Cardiac muscle cell (in vitro differentiated cells and primary cell): ENCODE results near the gene AKAP1. TPM values are rescaled to one million over a fixed set of nuclear protein-coding genes. Genes with fewer than 3 reads are reported as not detected.

ENCODE experiments used
- DNase-seq, 2 donors: peaks; one replicate each; pipeline versions ENCODE4 v3.0.0 to v3.0.0-alpha.2; 2010 to 2017; ENCODE audit warnings: low read depth in 1 of 2, low spot score in 1 of 2
- H3K27ac ChIP-seq: fragments of 200-600 bp; sonication (generic); 2 replicates; pipeline ENCODE4 v1.5.1; 2016
- H3K27me3 ChIP-seq: fragments of 200-600 bp; sonication (generic); 2 replicates; pipeline ENCODE4 v1.6.0; 2016; ENCODE audit warnings: control low read depth
- H3K36me3 ChIP-seq: fragments of 200-600 bp; sonication (generic); 2 replicates; pipeline ENCODE4 v1.5.1; 2016; ENCODE audit warnings: control low read depth
- H3K4me1 ChIP-seq: fragments of 200-600 bp; sonication (generic); 2 replicates; pipeline ENCODE4 v1.8.1; 2017; ENCODE audit warnings: low read depth, mild to moderate bottlenecking, mixed run types
- H3K4me3 ChIP-seq: fragments of 200-600 bp; sonication (generic); 2 replicates; pipeline ENCODE4 v1.5.1; 2016; ENCODE audit warnings: mild to moderate bottlenecking
- H3K9me3 ChIP-seq: fragments of 200-600 bp; sonication (generic); 2 replicates; pipeline ENCODE4 v1.5.1; 2017; ENCODE audit warnings: low read depth, mild to moderate bottlenecking, control low read depth
- polyA plus RNA-seq: library from polyadenylated mRNA; unstranded; fragments of >200 nt; fragmentation: Nextera tagmentation; extraction: Ambion mirVana; gene quantifications from 2 replicates; pipeline ENCODE4 v1.2.1, GENCODE V29; 2016
- total RNA-seq: library from RNA; depleted of rRNA; stranded (reverse); fragments of >200 nt; gene quantifications from 2 replicates; pipeline ENCODE4 v1.2.3, GENCODE V29; 2016
- TF ChIP-seq, protein P1 (sequence below): IDR thresholded peaks from 2 replicates; pipeline ENCODE4 v1.5.1; 2012; ENCODE audit warnings: low read depth, mild to moderate bottlenecking, low read length

Gene AKAP1
- total and polyA plus RNA-seq, 2 experiments from 2014 or later = 35.3 to 81.4 TPM

DNA sequence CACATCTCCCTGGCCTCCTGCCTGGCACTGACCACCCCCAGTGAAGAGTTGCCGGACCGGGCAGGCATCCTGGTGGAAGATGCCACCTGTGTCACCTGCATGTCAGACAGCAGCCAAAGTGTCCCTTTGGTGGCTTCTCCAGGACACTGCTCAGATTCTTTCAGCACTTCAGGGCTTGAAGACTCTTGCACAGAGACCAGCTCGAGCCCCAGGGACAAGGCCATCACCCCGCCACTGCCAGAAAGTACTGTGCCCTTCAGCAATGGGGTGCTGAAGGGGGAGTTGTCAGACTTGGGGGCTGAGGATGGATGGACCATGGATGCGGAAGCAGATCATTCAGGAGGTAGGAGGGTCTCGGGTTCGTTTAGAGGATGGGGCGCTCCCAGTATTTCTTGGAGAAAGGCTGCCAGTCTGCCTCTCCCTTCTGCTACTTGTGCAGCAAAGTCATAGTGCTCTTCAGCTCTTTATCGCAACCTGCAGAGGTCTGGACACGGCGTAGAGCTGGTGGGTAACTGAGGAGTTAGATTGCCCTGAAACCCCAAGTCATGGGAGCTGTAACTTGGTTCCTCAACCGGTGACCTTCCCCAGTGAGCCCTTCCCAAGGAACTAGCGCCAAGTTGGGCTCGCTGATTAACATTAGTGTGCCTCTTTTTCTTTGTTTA lies 21.9 kb downstream of the AKAP1 start:
- no peak for DNase-seq
- Histone ChIP-seq H3K4me1 (peaks cover 46% of the 10 kb centered on the region), H3K27me3 (no peaks in the 10 kb centered on the region), H3K36me3 (no peaks in the 10 kb centered on the region), H3K27ac (peak overlapping the region; percentile 50), H3K9me3 (no peaks in the 10 kb centered on the region), H3K4me3 (no peak overlapping the region)
- TF ChIP-seq, protein P1, sequence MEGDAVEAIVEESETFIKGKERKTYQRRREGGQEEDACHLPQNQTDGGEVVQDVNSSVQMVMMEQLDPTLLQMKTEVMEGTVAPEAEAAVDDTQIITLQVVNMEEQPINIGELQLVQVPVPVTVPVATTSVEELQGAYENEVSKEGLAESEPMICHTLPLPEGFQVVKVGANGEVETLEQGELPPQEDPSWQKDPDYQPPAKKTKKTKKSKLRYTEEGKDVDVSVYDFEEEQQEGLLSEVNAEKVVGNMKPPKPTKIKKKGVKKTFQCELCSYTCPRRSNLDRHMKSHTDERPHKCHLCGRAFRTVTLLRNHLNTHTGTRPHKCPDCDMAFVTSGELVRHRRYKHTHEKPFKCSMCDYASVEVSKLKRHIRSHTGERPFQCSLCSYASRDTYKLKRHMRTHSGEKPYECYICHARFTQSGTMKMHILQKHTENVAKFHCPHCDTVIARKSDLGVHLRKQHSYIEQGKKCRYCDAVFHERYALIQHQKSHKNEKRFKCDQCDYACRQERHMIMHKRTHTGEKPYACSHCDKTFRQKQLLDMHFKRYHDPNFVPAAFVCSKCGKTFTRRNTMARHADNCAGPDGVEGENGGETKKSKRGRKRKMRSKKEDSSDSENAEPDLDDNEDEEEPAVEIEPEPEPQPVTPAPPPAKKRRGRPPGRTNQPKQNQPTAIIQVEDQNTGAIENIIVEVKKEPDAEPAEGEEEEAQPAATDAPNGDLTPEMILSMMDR = no peak

DNA sequence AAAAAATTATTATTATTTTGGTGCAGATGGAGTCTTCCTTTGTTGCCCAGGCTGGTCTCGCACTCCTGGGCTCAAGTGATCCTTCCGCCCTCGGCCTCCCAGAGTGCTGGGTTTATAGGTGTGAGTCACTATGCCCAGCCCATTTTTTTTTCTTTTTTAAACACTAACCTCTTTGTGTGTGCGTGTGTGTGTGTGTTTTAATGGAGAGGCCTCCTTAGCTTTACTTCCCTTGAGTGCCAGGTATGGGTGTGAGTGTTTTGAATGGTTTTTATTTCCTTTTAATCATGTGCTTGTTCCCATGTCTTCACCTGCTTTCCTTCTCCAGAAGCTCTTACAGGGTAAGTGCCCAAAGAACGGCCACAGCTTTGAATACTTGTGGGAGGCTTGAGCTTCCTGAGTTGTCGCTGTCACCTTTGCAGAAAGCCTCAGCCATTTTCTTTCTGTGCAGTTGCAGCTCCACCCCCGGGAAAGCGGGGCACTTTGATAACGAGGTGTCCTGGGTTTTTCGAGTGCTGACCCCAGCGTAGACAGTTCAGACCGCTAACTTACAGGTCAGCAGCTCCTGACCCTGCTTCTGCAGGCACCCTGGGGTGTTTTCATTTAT lies 22.6 kb downstream of the AKAP1 start:
- Histone ChIP-seq H3K4me1 (peaks cover 46% of the 10 kb centered on the region), H3K27me3 (no peaks in the 10 kb centered on the region), H3K36me3 (peaks cover 2% of the 10 kb centered on the region), H3K27ac (peak overlapping the region; percentile 50), H3K9me3 (no peaks in the 10 kb centered on the region), H3K4me3 (no peak overlapping the region)
- TF ChIP-seq, protein P1 = no peak
- peak in 1 of 2 donors; percentile 49 for DNase-seq

DNA sequence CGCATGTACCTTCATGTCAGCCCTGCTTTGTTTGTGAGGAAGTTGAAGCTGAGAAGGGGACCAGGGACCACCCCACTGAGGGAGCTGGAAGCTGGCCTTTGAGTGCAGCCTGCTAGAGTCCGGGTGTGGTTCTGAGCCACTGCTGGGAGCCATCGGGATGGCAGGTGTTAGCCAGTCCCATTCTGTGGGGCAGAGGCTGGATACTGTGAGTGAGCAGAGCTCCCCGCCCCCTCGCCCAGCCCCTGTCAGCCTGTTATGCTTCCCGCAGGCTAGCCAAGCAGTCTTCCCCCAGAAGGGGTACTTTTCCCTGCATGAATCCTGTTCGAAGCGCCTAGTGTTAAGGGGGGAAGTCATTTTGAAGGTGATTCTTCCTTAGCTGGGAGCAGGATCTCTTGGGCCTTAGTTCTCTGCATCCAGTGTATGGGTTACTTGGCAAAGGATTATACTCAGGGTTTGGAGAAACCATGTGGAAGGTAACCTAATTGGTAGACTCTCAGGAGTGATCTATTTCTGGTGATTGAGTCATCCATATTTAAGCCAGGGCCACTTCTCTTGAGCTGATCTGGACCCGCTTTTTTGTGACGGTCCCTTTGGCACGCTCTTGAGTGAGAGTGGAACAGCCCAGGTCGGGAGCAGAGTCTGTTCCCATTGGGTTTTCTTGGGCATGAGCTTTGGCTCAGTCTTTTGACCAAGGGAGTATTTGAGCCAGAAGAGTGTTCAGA lies 23.8 kb downstream of the AKAP1 start:
- TF ChIP-seq, protein P1 = no peak
- Histone ChIP-seq H3K9me3 (no peaks in the 10 kb centered on the region), H3K27me3 (no peaks in the 10 kb centered on the region), H3K27ac (no peak overlapping the region), H3K4me1 (peaks cover 46% of the 10 kb centered on the region), H3K36me3 (peaks cover 2% of the 10 kb centered on the region), H3K4me3 (no peak overlapping the region)
- no peak for DNase-seq

DNA sequence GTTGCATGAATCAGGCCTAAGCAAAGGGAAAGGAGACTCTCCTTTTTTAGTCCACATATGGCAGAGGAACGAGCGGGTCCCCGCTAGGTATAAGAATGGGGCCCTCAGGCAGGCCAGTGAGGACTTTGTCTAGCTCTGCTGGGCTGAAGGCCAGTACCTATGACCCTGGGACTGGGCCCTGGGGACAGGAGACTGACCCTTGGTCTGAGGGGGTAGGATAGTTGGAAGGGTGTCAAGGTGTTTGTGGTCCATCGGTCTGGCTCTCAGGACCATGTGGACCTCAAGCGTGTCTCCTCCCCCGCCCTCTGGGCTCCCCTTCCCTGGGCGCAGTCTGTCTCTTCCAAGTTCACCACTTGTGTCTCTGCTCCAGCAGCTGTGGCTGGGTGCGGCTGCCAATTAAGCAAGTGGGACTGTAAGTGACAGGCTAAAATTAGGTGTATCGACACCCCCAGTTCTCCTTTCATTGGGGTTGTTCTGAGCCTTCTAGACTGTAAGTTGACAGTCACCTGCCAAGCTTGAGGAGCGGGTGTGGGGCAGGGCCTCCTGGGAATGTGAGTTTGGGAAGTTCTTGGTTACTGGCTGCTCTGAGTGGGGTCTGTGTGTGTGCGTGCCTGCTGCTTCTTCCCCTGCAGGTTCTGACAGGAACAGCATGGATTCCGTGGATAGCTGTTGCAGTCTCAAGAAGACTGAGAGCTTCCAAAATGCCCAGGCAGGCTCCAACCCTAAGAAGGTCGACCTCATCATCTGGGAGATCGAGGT lies 24.5 kb downstream of the AKAP1 start:
- no peak overlapping the region for H3K4me3 ChIP-seq
- H3K4me1 ChIP-seq = peaks cover 46% of the 10 kb centered on the region
- no peaks in the 10 kb centered on the region for H3K9me3 ChIP-seq
- H3K36me3 ChIP-seq = peaks cover 5% of the 10 kb centered on the region
- DNase-seq = peak; percentile 29 to 40
- TF ChIP-seq, protein P1 = peak; percentile 15
- no peaks in the 10 kb centered on the region for H3K27me3 ChIP-seq
- no peak overlapping the region for H3K27ac ChIP-seq

DNA sequence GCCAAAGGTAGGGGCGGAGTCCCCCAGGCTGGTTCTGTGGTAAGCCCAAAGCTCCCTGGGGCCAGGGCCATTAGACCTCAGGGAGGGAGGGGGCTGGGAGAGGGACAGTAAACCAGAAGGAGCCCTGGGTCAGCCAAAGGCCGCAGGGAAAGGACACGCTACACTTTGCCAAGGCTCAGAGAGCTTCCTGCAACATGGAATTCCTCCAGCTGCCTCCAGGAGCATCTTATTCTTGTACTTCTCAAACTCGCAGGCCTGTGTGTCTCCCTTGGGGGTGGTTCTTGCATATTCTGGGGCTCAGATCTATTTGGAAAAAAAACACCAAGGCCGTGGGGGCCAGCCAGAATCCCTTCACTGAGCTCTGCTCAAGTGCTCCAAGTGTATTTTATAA lies 25.1 kb downstream of the AKAP1 start:
- Histone ChIP-seq H3K27ac (no peak overlapping the region), H3K4me3 (no peak overlapping the region)
- peak in 1 of 2 donors; percentile 23 for DNase-seq

More for the DNA sequence above, 25.1 kb downstream of the AKAP1 start:
- peaks cover 46% of the 10 kb centered on the region for H3K4me1 ChIP-seq
- H3K9me3 ChIP-seq = no peaks in the 10 kb centered on the region
- TF ChIP-seq, protein P1 = no peak
- peaks cover 7% of the 10 kb centered on the region for H3K36me3 ChIP-seq
- no peaks in the 10 kb centered on the region for H3K27me3 ChIP-seq
